ENCODE measurements around the gene CCNL2.

DNA sequence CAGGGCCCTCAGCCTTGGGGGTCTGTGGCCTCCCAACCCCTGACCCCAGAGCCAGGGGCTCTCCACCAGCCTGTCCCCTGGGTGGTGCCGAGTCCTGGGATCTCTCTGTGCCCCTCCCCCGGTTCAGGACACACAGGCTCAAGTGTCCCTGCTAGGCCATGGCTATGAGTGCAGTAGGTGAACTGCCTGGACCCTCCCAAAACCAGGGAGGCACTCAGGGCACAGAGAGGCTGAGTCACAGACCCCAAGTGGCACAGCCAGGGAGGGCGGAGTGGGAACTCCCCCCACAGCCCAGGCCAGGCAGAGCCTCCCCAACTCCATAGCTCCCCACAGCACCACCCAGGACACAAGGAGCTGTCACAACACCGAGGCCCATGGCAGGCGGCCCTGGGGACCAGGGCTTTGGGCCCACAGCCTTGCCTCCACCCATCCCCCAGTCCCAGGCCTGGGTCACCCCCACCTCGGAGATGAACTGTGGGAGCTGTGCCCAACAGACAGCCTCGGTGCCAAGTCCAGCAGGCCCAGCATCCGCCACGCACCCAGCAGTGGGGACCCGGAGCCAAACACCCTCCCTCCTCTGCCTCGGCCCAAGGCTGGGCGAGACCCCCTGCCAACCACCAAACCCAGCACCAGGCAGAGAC is 53.2 kb downstream of the CCNL2 start:
- TF ChIP-seq CTCF (IDR thresholded peaks at IDR 0.05) (no peak), POLR2A (IDR thresholded peaks at IDR 0.05) (no peak)
